Central memory CD8-positive, alpha-beta T cell (primary cell): ENCODE data around the gene ARRB1.
A peak's percentile ranks its signal among the peaks of the same experiment; 100 is the strongest.
"Not testable (repeated sequence)": the region's sequence is repeated elsewhere in the genome, so short reads cannot be mapped to it uniquely, and the experiment has no call there.

Experiments
- ATAC-seq: fragments of 150-1000 bp; cut with Tn5 transposase; replicated peaks from 2 replicates; pipeline ENCODE4 v1.10.0; 2022; ENCODE audit warnings: mild to moderate bottlenecking, moderate FRiP score, moderate number of reproducible peaks; ENCODE audit not compliant: poor library complexity, severe bottlenecking; ENCODE audit errors: extremely low read depth
- DNase-seq, 2 donors: peaks; one replicate each; pipeline ENCODE4 v3.0.0; 2021; ENCODE audit warnings: low spot score in 2 of 2
- H3K27ac Mint-ChIP-seq: one replicate; pipeline ENCODE4 v1.8.0; 2022; ENCODE audit warnings: low read depth, mild to moderate bottlenecking, moderate library complexity, mixed read lengths
- H3K27me3 Mint-ChIP-seq: one replicate; pipeline ENCODE4 v1.8.0; 2022; ENCODE audit warnings: mixed read lengths
- H3K36me3 Mint-ChIP-seq: one replicate; pipeline ENCODE4 v1.8.0; 2022; ENCODE audit warnings: mild to moderate bottlenecking, moderate library complexity, mixed read lengths; ENCODE audit not compliant: insufficient read depth
- H3K4me1 Mint-ChIP-seq: one replicate; pipeline ENCODE4 v1.8.0; 2022; ENCODE audit warnings: mixed read lengths
- H3K4me3 Mint-ChIP-seq: one replicate; pipeline ENCODE4 v1.8.0; 2022; ENCODE audit warnings: mild to moderate bottlenecking, moderate library complexity, mixed read lengths
- H3K9me3 Mint-ChIP-seq: one replicate; pipeline ENCODE4 v1.8.0; 2022; ENCODE audit warnings: mixed read lengths

The ARRB1 gene

DNA sequence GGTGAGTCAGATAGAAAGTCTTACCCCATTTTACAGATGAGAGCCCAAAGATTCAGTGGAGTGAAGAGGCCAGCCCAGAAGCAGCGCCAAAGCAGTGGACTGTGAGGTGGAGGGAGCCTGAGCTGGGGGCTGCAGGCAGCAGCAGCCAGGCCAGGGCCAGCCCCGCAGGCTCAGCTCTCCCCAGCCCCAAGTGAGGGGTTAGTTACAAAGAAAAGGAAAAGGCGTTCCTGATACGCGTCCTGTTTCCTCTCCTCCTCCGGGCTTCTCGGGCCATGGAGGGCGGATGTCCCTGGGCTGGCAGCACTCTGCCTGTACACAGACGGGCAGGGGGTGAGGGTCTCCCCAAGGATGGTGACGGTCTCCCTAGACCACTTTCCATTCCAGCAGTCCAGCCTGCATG, 44.9 kb downstream of the ARRB1 start:
- Mint-ChIP-seq H3K27ac (no peak overlapping the region), H3K4me1 (peaks cover 5% of the 10 kb centered on the region), H3K9me3 (no peaks in the 10 kb centered on the region), H3K36me3 (peaks cover 2% of the 10 kb centered on the region), H3K4me3 (no peak overlapping the region), H3K27me3 (no peaks in the 10 kb centered on the region)
- DNase-seq (no peak), ATAC-seq (no peak)

DNA sequence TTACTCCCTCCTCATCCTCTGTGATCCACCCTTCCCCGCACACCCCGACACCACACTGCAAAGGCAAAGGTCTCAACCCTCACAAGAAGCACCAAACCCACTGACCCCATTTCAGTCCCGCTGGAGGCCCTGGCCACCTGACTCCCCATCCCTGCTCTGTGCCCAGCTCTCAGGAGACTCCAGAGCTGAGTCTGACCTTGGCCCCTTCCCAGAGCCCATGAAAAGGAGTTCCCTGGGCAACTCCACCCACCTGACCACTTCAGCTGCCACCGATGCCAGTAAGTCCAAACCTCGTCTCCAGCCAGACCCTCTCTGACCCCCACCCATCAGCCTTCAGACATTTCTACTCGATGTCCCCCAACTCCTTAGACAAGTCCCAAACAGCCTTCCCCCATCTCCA, 45.5 kb downstream of the ARRB1 start:
- H3K9me3 Mint-ChIP-seq: no peaks in the 10 kb centered on the region
- ATAC-seq (no peak), DNase-seq (no peak)
- no peaks in the 10 kb centered on the region for H3K27me3 Mint-ChIP-seq
- peaks cover 2% of the 10 kb centered on the region for H3K36me3 Mint-ChIP-seq
- H3K27ac Mint-ChIP-seq: peak overlapping the region; percentile 7
- peaks cover 8% of the 10 kb centered on the region for H3K4me1 Mint-ChIP-seq
- no peak overlapping the region for H3K4me3 Mint-ChIP-seq

DNA sequence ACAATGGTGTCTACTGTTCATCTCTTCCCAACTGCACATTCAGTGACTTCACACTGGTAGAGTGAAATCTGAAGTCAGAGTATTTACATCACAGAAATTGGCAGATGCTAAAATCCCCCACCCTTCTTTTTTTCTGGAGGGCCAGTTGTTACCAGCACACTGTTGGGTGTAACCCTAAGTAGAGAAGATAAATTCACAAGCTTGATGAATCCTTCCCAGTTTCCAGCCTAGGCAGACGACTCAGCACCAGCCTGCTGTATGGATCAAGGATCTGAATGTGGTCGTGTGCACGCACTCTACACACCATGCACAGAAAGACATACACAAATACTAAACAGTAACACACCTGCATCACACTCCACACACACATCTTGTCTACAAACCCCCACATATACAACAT, 46.0 kb downstream of the ARRB1 start:
- Mint-ChIP-seq H3K4me3 (no peak overlapping the region), H3K27me3 (no peaks in the 10 kb centered on the region), H3K9me3 (no peaks in the 10 kb centered on the region), H3K36me3 (peaks cover 2% of the 10 kb centered on the region), H3K4me1 (peaks cover 10% of the 10 kb centered on the region), H3K27ac (peak overlapping the region; percentile 7)
- DNase-seq: no peak
- no peak for ATAC-seq

- not testable (repeated sequence) for H3K9me3 Mint-ChIP-seq, H3K36me3 Mint-ChIP-seq, DNase-seq, H3K27ac Mint-ChIP-seq, H3K27me3 Mint-ChIP-seq, H3K4me3 Mint-ChIP-seq, ATAC-seq, H3K4me1 Mint-ChIP-seq
Measured at GRCh38 chr11:75304941-75305340, 46.5 kb downstream of the ARRB1 start.

DNA sequence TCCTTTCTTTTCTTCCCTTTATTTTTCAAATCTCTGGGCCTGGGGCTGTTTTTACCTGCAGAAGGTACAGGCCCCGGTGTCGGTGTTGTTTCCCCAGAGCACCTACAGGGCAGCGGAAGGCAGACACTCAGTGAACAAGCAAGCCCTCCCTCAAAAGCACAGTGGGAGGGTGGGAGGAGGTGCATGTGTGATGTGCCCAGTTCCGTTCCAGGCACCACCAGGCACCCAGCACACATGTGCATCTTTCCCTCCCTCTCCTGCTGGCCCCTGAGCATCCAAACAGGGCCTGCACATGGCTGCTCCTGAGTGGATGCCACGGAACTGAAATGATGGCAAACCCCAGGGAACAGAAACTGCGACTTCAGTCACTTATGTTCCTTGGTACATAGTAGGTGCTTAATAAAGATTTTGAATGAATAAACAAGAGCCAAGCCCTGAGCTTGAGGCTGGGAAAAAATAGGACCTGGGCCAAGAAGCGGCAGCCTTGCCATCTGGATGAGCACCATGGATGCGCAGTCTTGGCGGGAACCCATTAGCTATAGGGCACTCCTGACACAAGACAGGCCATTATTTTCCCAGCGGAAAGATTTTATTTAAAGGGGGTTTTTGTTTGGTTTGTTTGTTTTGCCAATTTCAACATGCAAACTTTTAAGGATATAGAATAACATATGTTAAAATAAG, 47.8 kb downstream of the ARRB1 start:
- ATAC-seq (no peak), DNase-seq (no peak)
- Mint-ChIP-seq H3K27me3 (no peaks in the 10 kb centered on the region), H3K4me3 (no peak overlapping the region), H3K4me1 (peaks cover 4% of the 10 kb centered on the region), H3K9me3 (no peaks in the 10 kb centered on the region), H3K27ac (peak overlapping the region; percentile 13), H3K36me3 (peaks cover 2% of the 10 kb centered on the region)

DNA sequence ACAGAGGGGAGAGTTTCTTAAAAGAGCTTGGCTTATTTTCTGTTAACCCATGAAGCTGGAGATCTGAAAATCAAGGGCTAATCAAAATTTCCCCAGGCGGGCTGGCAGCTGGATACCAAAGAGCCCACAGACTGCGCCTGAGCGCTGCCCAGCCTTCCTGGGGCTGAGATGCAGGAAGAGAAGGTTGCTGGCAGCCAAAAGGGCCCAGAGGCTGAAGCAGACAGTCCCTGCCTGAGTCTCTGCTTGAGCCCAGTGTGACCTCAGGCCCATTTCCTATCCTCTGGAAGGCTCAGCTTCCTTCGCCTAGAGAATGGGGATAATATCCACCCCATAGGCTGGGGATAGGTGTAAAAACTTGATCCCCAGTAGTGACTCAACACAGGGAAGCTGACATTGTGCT, 49.1 kb downstream of the ARRB1 start:
- Mint-ChIP-seq H3K36me3 (peaks cover 2% of the 10 kb centered on the region), H3K4me3 (no peak overlapping the region), H3K27me3 (no peaks in the 10 kb centered on the region), H3K9me3 (no peaks in the 10 kb centered on the region), H3K4me1 (peaks cover 4% of the 10 kb centered on the region), H3K27ac (no peak overlapping the region)
- ATAC-seq: no peak
- no peak for DNase-seq

- H3K4me1 Mint-ChIP-seq: peaks cover 4% of the 10 kb centered on the region
Measured at GRCh38 chr11:75301601-75302345, 49.7 kb downstream of the ARRB1 start.

DNA sequence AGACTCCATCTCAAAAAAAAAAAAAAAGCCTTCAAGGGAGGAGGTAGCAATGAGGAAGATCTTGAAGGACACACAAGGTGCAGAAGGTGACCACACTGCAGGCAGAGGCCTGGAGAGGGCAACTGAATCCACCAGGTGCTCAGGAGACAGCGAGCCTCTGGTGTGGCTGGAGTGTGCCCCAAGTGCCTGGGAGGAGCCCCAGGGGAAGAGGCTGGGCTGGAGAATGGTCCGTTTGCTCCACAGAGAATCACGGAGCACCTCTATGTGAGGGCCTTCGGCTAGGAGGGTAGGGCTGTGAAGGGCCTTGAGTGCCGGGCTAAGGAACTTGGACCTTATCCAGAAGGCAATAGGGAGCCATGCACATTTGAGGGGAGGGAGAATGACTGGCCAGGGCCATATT, 50.3 kb downstream of the ARRB1 start:
- H3K27me3 Mint-ChIP-seq: no peaks in the 10 kb centered on the region
- DNase-seq: no peak
- peaks cover 4% of the 10 kb centered on the region for H3K4me1 Mint-ChIP-seq
- H3K36me3 Mint-ChIP-seq: peaks cover 4% of the 10 kb centered on the region
- ATAC-seq: no peak
- no peak overlapping the region for H3K4me3 Mint-ChIP-seq
- H3K27ac Mint-ChIP-seq: no peak overlapping the region
- no peaks in the 10 kb centered on the region for H3K9me3 Mint-ChIP-seq

More at GRCh38 chr11:75301601-75302345, 49.7 kb downstream of the ARRB1 start:
- DNase-seq: no peak
- H3K4me3 Mint-ChIP-seq: no peak overlapping the region
- peaks cover 3% of the 10 kb centered on the region for H3K36me3 Mint-ChIP-seq
- no peaks in the 10 kb centered on the region for H3K9me3 Mint-ChIP-seq
- ATAC-seq: no peak
- H3K27ac Mint-ChIP-seq: no peak overlapping the region
- H3K27me3 Mint-ChIP-seq: no peaks in the 10 kb centered on the region

DNA sequence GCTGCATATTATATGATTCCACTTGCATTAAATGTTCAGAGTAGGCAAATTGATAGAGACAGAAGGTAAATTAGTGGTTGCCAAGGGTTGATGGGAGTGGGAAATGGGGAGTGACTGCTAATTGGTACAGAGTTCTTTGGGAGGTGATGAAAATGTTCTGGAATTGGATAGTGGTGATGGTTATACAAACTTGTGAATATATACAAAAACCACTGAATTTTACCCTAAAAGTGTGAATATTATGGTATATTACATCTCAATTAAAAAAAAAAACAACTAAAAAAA, 52.5 kb downstream of the ARRB1 start:
- DNase-seq: no peak
- ATAC-seq: no peak
- Mint-ChIP-seq H3K36me3 (peaks cover 5% of the 10 kb centered on the region), H3K4me1 (peaks cover 4% of the 10 kb centered on the region), H3K27me3 (no peaks in the 10 kb centered on the region), H3K27ac (no peak overlapping the region), H3K9me3 (no peaks in the 10 kb centered on the region), H3K4me3 (no peak overlapping the region)

DNA sequence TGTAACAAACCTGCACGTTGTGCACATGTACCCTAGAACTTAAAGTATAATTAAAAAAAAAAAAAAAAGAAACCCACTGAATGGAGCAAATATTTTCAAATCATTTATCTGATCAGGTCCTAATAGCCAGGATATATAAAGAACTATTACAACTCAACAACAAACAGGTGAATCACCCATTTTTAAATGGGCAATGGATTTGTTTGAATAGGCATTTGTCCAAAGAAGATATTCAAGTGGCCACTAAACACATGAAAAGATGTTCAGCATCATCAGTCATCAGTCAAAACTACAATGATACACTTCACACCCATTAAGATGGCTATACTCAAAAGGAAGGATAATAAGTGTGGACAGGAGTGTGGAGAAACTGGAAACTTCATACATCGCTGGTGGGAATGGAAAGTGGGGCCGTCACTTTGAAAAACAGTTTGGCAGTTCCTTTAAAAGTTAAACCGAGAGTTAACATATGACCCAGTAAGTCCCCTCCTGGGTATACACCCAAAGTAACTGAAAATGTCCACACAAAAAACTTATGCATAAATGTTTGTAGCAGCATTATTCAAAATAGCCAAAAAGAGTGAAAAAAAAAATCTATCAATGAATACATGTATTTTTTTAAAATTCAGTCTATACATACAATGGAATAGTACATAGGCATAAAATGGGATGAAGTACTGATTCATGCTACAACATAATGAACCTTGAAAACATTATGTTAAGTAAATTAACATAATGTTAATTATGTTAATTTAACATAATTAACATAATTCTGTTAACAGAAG, 53.1 kb downstream of the ARRB1 start:
- no peak overlapping the region for H3K4me3 Mint-ChIP-seq

GRCh38 chr11:75293903-75294302, 57.6 kb downstream of the ARRB1 start:
- Mint-ChIP-seq H3K4me3 (no peak overlapping the region), H3K27me3 (no peaks in the 10 kb centered on the region), H3K9me3 (no peaks in the 10 kb centered on the region), H3K36me3 (peaks cover 5% of the 10 kb centered on the region), H3K27ac (peak overlapping the region; percentile 7), H3K4me1 (peaks cover 13% of the 10 kb centered on the region)
- ATAC-seq: no peak
- DNase-seq: no peak

More for the DNA sequence above, 53.1 kb downstream of the ARRB1 start:
- ATAC-seq: no peak
- peaks cover 5% of the 10 kb centered on the region for H3K36me3 Mint-ChIP-seq
- peaks cover 4% of the 10 kb centered on the region for H3K4me1 Mint-ChIP-seq
- no peak overlapping the region for H3K27ac Mint-ChIP-seq
- no peaks in the 10 kb centered on the region for H3K27me3 Mint-ChIP-seq
- no peaks in the 10 kb centered on the region for H3K9me3 Mint-ChIP-seq
- DNase-seq: no peak

- no peak overlapping the region for H3K27ac Mint-ChIP-seq
- no peak for ATAC-seq
- H3K4me3 Mint-ChIP-seq: no peak overlapping the region
- H3K36me3 Mint-ChIP-seq: peaks cover 8% of the 10 kb centered on the region
- no peak for DNase-seq
- H3K27me3 Mint-ChIP-seq: no peaks in the 10 kb centered on the region
- H3K9me3 Mint-ChIP-seq: no peaks in the 10 kb centered on the region
- peaks cover 13% of the 10 kb centered on the region for H3K4me1 Mint-ChIP-seq
Measured at GRCh38 chr11:75292943-75293342, 58.5 kb downstream of the ARRB1 start.

DNA sequence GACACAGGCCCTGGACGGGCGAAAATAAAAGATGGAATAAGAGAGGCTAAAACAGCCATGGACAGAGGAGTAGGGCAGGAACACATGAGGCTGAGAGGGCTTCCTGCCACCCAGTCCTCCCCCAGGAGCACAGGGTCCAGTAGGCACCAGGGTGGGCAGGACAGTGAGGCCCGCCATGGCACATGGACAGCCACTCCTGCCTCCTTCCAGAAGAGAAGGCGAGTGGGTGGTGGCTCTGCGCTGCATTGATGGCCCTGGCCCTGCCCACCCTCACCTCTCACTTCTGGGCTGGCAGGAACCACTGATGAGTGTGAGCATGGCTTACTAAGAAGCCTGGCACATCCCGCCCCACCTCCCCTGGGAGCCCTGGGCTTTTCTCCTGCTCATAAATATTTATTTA, 59.7 kb downstream of the ARRB1 start:
- Mint-ChIP-seq H3K4me3 (no peak overlapping the region), H3K4me1 (peaks cover 13% of the 10 kb centered on the region), H3K27ac (no peak overlapping the region)

More for the DNA sequence above, 59.7 kb downstream of the ARRB1 start:
- ATAC-seq (no peak), DNase-seq (no peak)
- H3K27me3 Mint-ChIP-seq: no peaks in the 10 kb centered on the region
- no peaks in the 10 kb centered on the region for H3K9me3 Mint-ChIP-seq
- peaks cover 7% of the 10 kb centered on the region for H3K36me3 Mint-ChIP-seq
